HepG2 (cell line): ENCODE results near the gene PGS1. TPM values are rescaled to one million over a fixed set of nuclear protein-coding genes. Genes with fewer than 3 reads are reported as not detected.

Experiments
- ADNP ChIP-seq: sonication (generic); formaldehyde crosslinking; IDR thresholded peaks from 2 replicates; pipeline ENCODE4 v1.4.0; 2020; ENCODE audit warnings: missing genetic modification reagents
- CEBPZ ChIP-seq: IDR thresholded peaks from 2 replicates; pipeline ENCODE4 v1.6.1; 2012; ENCODE audit warnings: low read length, improper control_type of control experiment
- DDIT3 ChIP-seq: sonication (generic); formaldehyde crosslinking; IDR thresholded peaks from 2 replicates; pipeline ENCODE4 v1.4.0; 2020; ENCODE audit warnings: mild to moderate bottlenecking, missing genetic modification reagents
- HMGA1 ChIP-seq: sonication (generic); formaldehyde crosslinking; conservative IDR thresholded peaks from 2 replicates; pipeline ENCODE4 v1.4.0; 2020; ENCODE audit warnings: missing genetic modification reagents
- HNRNPK ChIP-seq: fragments of 200-400 bp; formaldehyde crosslinking; IDR thresholded peaks from 2 replicates; pipeline ENCODE4 v1.6.1; 2018; ENCODE audit warnings: low read length, low read depth, moderate library complexity, mild to moderate bottlenecking; ENCODE audit not compliant: poor library complexity, severe bottlenecking
- MLX ChIP-seq: IDR thresholded peaks from 2 replicates; pipeline ENCODE4 v1.6.1; 2016
- NFATC3 ChIP-seq: sonication (generic); formaldehyde crosslinking; IDR thresholded peaks from 2 replicates; pipeline ENCODE4 v1.5.1; 2020; ENCODE audit warnings: mild to moderate bottlenecking, missing genetic modification reagents
- NFYB ChIP-seq: sonication (generic); formaldehyde crosslinking; IDR thresholded peaks from 2 replicates; pipeline ENCODE4 v1.4.0; 2020; ENCODE audit warnings: missing genetic modification reagents
- POLR2AphosphoS5 ChIP-seq: IDR thresholded peaks from 2 replicates; pipeline ENCODE4 v1.6.1; 2012; ENCODE audit warnings: low read depth, low read length
- RFX1 ChIP-seq: fragments of 450-650 bp; IDR thresholded peaks from 2 replicates; pipeline ENCODE4 v1.6.1; 2017
- SIX1 ChIP-seq: sonication (generic); formaldehyde crosslinking; IDR thresholded peaks from 2 replicates; pipeline ENCODE4 v1.4.0; 2020; ENCODE audit warnings: missing genetic modification reagents, borderline replicate concordance
- SIX4 ChIP-seq: sonication (generic); formaldehyde crosslinking; IDR thresholded peaks from 2 replicates; pipeline ENCODE4 v1.4.0; 2020; ENCODE audit warnings: missing genetic modification reagents
- SNAPC5 ChIP-seq: sonication (generic); formaldehyde crosslinking; IDR thresholded peaks from 2 replicates; pipeline ENCODE4 v1.8.1; 2023; ENCODE audit warnings: mild to moderate bottlenecking, missing genetic modification reagents, borderline replicate concordance
- SRSF1 ChIP-seq: fragments of 200-400 bp; formaldehyde crosslinking; optimal IDR thresholded peaks from 2 replicates; pipeline ENCODE3; 2017; ENCODE audit warnings: mild to moderate bottlenecking, low read depth, low read length, moderate library complexity
- SRSF9 ChIP-seq: fragments of 200-400 bp; formaldehyde crosslinking; IDR thresholded peaks from 2 replicates; pipeline ENCODE4 v1.6.1; 2018; ENCODE audit warnings: borderline replicate concordance, mild to moderate bottlenecking, low read depth, low read length; ENCODE audit not compliant: insufficient read depth, poor library complexity, severe bottlenecking
- SYNCRIP ChIP-seq: fragments of 200-400 bp; formaldehyde crosslinking; IDR thresholded peaks from 2 replicates; pipeline ENCODE4 v1.6.1; 2018; ENCODE audit warnings: mild to moderate bottlenecking, low read depth, low read length; ENCODE audit not compliant: insufficient read depth
- ZEB1 ChIP-seq: IDR thresholded peaks from 2 replicates; pipeline ENCODE4 v1.6.1; 2012; ENCODE audit warnings: mild to moderate bottlenecking, low read depth, inconsistent platforms; ENCODE audit not compliant: insufficient replicate concordance
- ZMYM4 ChIP-seq: sonication (generic); formaldehyde crosslinking; IDR thresholded peaks from 2 replicates; pipeline ENCODE4 v1.8.1; 2023; ENCODE audit warnings: mild to moderate bottlenecking, missing genetic modification reagents
- ZNF343 ChIP-seq: sonication (generic); formaldehyde crosslinking; IDR thresholded peaks from 2 replicates; pipeline ENCODE4 v1.4.0; 2020; ENCODE audit warnings: mild to moderate bottlenecking, missing genetic modification reagents
- ZNF362 ChIP-seq: sonication (generic); formaldehyde crosslinking; IDR thresholded peaks from 2 replicates; pipeline ENCODE4 v1.4.0; 2020; ENCODE audit warnings: missing genetic modification reagents, mild to moderate bottlenecking, borderline replicate concordance
- ZNF367 ChIP-seq: sonication (generic); formaldehyde crosslinking; IDR thresholded peaks from 2 replicates; pipeline ENCODE4 v1.4.0; 2020; ENCODE audit warnings: missing genetic modification reagents, borderline replicate concordance
- ZNF788 ChIP-seq: sonication (generic); formaldehyde crosslinking; IDR thresholded peaks from 2 replicates; pipeline ENCODE4 v1.5.0; 2020; ENCODE audit warnings: mild to moderate bottlenecking, missing genetic modification reagents, borderline replicate concordance
- polyA plus RNA-seq, 8 experiments: library from polyadenylated mRNA; depleted of rRNA in 3 of 8; stranded (reverse) in 7 of 8; unstranded in 1 of 8; fragments of >200 nt; fragmentation: Illumina TruSeq in 4 of 8; extraction: Trizol in 4 of 8; gene quantifications; 2 replicates each; pipeline versions ENCODE4 v1.2.1 to v1.2.3, GENCODE V29; 2011 to 2016; ENCODE audit warnings: low read depth in 4 of 8, missing spikeins in 1 of 8, mixed read lengths in 1 of 8; ENCODE audit not compliant: insufficient read depth in 1 of 8
- total RNA-seq, 5 experiments: library from RNA; depleted of rRNA; stranded (reverse); fragments of >200 nt; fragmentation: Illumina TruSeq; extraction: Trizol; gene quantifications; 2 replicates each; pipeline ENCODE4 v1.2.3, GENCODE V29; 2016; ENCODE audit warnings: low read depth in 1 of 5

The PGS1 gene
- total and polyA plus RNA-seq, 2 of the 13 experiments (the other 11 are each of a cell fraction or from before 2014, with no cell fraction given) = 25.9 to 31.5 TPM

GRCh38 chr17:78360371-78361224 lies 17.9 kb upstream of the PGS1 start (continued):
- TF ChIP-seq ZNF362 (no peak), ZEB1 (peak; percentile 92), NFATC3 (CRISPR knock-in tag) (no peak), SYNCRIP (no peak), ZNF343 (CRISPR knock-in tag) (no peak), SRSF1 (no peak), CEBPZ (no peak), HNRNPK (no peak), HMGA1 (CRISPR knock-in tag) (no peak), SIX4 (peak; percentile 24; the same call in 1 of the 2 replicates), RFX1 (no peak), MLX (CRISPR knock-in tag) (no peak), SIX1 (CRISPR knock-in tag) (no peak), NFYB (0 out of 2 replicates have a peak, but pooled peaks have one; percentile 23), ADNP (no peak), SRSF9 (no peak), ZNF367 (CRISPR knock-in tag) (no peak), POLR2AphosphoS5 (no peak), DDIT3 (CRISPR knock-in tag) (no peak), ZNF788 (CRISPR knock-in tag) (peak; percentile 84; the same call in 1 of the 2 replicates), ZMYM4 (CRISPR knock-in tag) (peak; percentile 42; the same call in 1 of the 2 replicates), SNAPC5 (CRISPR knock-in tag) (no peak)
